GM12878 (cell line): ENCODE data around the gene VASH2. TPM values are rescaled to one million over a fixed set of nuclear protein-coding genes. Genes with fewer than 3 reads are reported as not detected.

Experiments
- CBX5 ChIP-seq: sonication (generic); IDR thresholded peaks from 2 replicates; pipeline ENCODE4 v1.6.1; 2016; ENCODE audit warnings: low read depth, moderate library complexity, mild to moderate bottlenecking, inconsistent platforms
- E2F8 ChIP-seq: fragments of 450-650 bp; IDR thresholded peaks from 2 replicates; pipeline ENCODE4 v1.6.1; 2018; ENCODE audit warnings: mild to moderate bottlenecking, low read depth, moderate library complexity; ENCODE audit not compliant: partially characterized antibody
- HDGF ChIP-seq: fragments of 450-650 bp; IDR thresholded peaks from 2 replicates; pipeline ENCODE4 v1.6.1; 2016; ENCODE audit warnings: antibody characterized with exemption
- MTA3 ChIP-seq: IDR thresholded peaks from 2 replicates; pipeline ENCODE4 v1.6.1; 2012; ENCODE audit warnings: low read length, inconsistent platforms, borderline replicate concordance
- NR2C1 ChIP-seq: fragments of 450-650 bp; IDR thresholded peaks from 2 replicates; pipeline ENCODE4 v1.6.1; 2017; ENCODE audit warnings: antibody characterized with exemption, mild to moderate bottlenecking, moderate library complexity
- PBX3 ChIP-seq: IDR thresholded peaks from 2 replicates; pipeline ENCODE4 v1.6.1; 2011; ENCODE audit warnings: mild to moderate bottlenecking, low read depth, low read length, moderate library complexity; ENCODE audit not compliant: insufficient replicate concordance
- PML ChIP-seq: IDR thresholded peaks from 2 replicates; pipeline ENCODE4 v1.6.1; 2012; ENCODE audit warnings: low read length, inconsistent platforms
- PRDM15 ChIP-seq: fragments of 450-650 bp; formaldehyde crosslinking; IDR thresholded peaks from 2 replicates; pipeline ENCODE4 v1.4.0; 2020; ENCODE audit warnings: mild to moderate bottlenecking, moderate library complexity
- RUNX3 ChIP-seq: IDR thresholded peaks from 2 replicates; pipeline ENCODE4 v1.6.1; 2012; ENCODE audit warnings: low read length, inconsistent platforms
- ZBTB4 ChIP-seq: fragments of 450-650 bp; formaldehyde crosslinking; IDR thresholded peaks from 2 replicates; pipeline ENCODE4 v1.4.0; 2022; ENCODE audit warnings: mild to moderate bottlenecking, moderate library complexity
- polyA plus RNA-seq, 11 experiments: library from polyadenylated mRNA; depleted of rRNA in 4 of 11; unstranded in 6 of 11; stranded (reverse) in 5 of 11; fragments of >200 nt; fragmentation: Nextera tagmentation in 4 of 11; fragmentation: Illumina TruSeq in 1 of 11; extraction: Ambion mirVana in 4 of 11; extraction: Trizol in 1 of 11; gene quantifications; 1 replicate in 1 of 11; 2 replicates in 10 of 11; pipeline versions ENCODE4 v1.2.1 to v1.2.3, GENCODE V29; 2011 to 2016; ENCODE audit warnings: inconsistent platforms in 2 of 11, missing spikeins in 2 of 11, low read depth in 1 of 11
- total RNA-seq, 4 experiments: library from RNA; depleted of rRNA in 3 of 4; stranded (reverse); fragments of >200 nt in 3 of 4; fragmentation: Illumina TruSeq in 1 of 4; extraction: Trizol in 1 of 4; gene quantifications; 2 replicates each; pipeline versions ENCODE4 v1.2.1 to v1.2.3, GENCODE V29; 2013 to 2021
- TF ChIP-seq, protein P1 (sequence below): fragments of 450-650 bp; IDR thresholded peaks from 2 replicates; pipeline ENCODE4 v1.6.1; 2016; ENCODE audit warnings: mild to moderate bottlenecking, moderate library complexity, borderline replicate concordance
- TF ChIP-seq, protein P2 (sequence below): fragments of 450-650 bp; IDR thresholded peaks from 2 replicates; pipeline ENCODE4 v1.6.1; 2017; ENCODE audit warnings: low read depth, mild to moderate bottlenecking, moderate library complexity

The VASH2 gene
- total and polyA plus RNA-seq, 10 of the 15 experiments (the other 5 are each of a cell fraction or from before 2014, with no cell fraction given) = 5.4 to 29.7 (median 21.7) TPM

GRCh38 chr1:213008564-213008963, 58.2 kb downstream of the VASH2 start (continued):
- no peak for TF ChIP-seq PRDM15 (CRISPR knock-in tag)
- no peak for TF ChIP-seq ZBTB4 (CRISPR knock-in tag)
- TF ChIP-seq, protein P1, sequence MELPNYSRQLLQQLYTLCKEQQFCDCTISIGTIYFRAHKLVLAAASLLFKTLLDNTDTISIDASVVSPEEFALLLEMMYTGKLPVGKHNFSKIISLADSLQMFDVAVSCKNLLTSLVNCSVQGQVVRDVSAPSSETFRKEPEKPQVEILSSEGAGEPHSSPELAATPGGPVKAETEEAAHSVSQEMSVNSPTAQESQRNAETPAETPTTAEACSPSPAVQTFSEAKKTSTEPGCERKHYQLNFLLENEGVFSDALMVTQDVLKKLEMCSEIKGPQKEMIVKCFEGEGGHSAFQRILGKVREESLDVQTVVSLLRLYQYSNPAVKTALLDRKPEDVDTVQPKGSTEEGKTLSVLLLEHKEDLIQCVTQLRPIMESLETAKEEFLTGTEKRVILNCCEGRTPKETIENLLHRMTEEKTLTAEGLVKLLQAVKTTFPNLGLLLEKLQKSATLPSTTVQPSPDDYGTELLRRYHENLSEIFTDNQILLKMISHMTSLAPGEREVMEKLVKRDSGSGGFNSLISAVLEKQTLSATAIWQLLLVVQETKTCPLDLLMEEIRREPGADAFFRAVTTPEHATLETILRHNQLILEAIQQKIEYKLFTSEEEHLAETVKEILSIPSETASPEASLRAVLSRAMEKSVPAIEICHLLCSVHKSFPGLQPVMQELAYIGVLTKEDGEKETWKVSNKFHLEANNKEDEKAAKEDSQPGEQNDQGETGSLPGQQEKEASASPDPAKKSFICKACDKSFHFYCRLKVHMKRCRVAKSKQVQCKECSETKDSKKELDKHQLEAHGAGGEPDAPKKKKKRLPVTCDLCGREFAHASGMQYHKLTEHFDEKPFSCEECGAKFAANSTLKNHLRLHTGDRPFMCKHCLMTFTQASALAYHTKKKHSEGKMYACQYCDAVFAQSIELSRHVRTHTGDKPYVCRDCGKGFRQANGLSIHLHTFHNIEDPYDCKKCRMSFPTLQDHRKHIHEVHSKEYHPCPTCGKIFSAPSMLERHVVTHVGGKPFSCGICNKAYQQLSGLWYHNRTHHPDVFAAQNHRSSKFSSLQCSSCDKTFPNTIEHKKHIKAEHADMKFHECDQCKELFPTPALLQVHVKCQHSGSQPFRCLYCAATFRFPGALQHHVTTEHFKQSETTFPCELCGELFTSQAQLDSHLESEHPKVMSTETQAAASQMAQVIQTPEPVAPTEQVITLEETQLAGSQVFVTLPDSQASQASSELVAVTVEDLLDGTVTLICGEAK = no peak
- TF ChIP-seq E2F8 = no peak
- TF ChIP-seq HDGF = no peak
- no peak for TF ChIP-seq MTA3
- TF ChIP-seq RUNX3 = peak; percentile 86
- TF ChIP-seq, protein P2, sequence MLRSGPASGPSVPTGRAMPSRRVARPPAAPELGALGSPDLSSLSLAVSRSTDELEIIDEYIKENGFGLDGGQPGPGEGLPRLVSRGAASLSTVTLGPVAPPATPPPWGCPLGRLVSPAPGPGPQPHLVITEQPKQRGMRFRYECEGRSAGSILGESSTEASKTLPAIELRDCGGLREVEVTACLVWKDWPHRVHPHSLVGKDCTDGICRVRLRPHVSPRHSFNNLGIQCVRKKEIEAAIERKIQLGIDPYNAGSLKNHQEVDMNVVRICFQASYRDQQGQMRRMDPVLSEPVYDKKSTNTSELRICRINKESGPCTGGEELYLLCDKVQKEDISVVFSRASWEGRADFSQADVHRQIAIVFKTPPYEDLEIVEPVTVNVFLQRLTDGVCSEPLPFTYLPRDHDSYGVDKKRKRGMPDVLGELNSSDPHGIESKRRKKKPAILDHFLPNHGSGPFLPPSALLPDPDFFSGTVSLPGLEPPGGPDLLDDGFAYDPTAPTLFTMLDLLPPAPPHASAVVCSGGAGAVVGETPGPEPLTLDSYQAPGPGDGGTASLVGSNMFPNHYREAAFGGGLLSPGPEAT = 0 out of 2 replicates have a peak, but pooled peaks have one; percentile 33
- no peak for TF ChIP-seq PML
- no peak for TF ChIP-seq NR2C1
- peak; percentile 36 for TF ChIP-seq PBX3
- no peak for TF ChIP-seq CBX5
